Adrenal gland (tissue), 12 donors: ENCODE measurements around the gene NOM1. TPM values are rescaled to one million over a fixed set of nuclear protein-coding genes. Genes with fewer than 3 reads are reported as not detected.
"Not testable (repeated sequence)": the region's sequence is repeated elsewhere in the genome, so short reads cannot be mapped to it uniquely, and the experiment has no call there.

ENCODE experiments used
- DNase-seq, 7 donors: peaks; one replicate each; pipeline ENCODE4 v3.0.0-alpha.2; 2019 to 2020
- H3K27ac ChIP-seq, 5 donors: fragments of 200-600 bp; sonication (generic) in 4 of 5; 1 replicate in 3 of 5; 2 replicates in 2 of 5; pipeline versions ENCODE4 v1.5.1 to v1.8.0; 2016 to 2020; ENCODE audit warnings: mild to moderate bottlenecking in 1 of 5
- H3K27me3 ChIP-seq: fragments of 200-600 bp; 2 replicates; pipeline ENCODE4 v1.8.0; 2021
- H3K36me3 ChIP-seq, 2 donors: fragments of 200-600 bp; replicated peaks in 1 of 2; 1 replicate in 1 of 2; 2 replicates in 1 of 2; pipeline versions ENCODE4 v1.5.1 to v1.8.0; 2018 to 2022
- H3K4me1 ChIP-seq, 2 donors: fragments of 200-600 bp; replicated peaks in 1 of 2; 1 replicate in 1 of 2; 2 replicates in 1 of 2; pipeline versions ENCODE4 v1.5.1 to v1.8.0; 2018 to 2021
- H3K4me3 ChIP-seq, 4 donors: fragments of 200-600 bp; sonication (generic) in 3 of 4; one replicate each; pipeline ENCODE4 v1.5.1; 2016 to 2018
- H3K9me3 ChIP-seq, 3 donors: fragments of 200-600 bp; sonication (generic) in 1 of 3; replicated peaks in 1 of 3; 1 replicate in 2 of 3; 2 replicates in 1 of 3; pipeline versions ENCODE4 v1.5.1 to v1.8.0; 2016 to 2021
- CTCF ChIP-seq, 6 experiments: fragments of 450-650 bp in 4 of 6; fragments of 200-600 bp in 2 of 6; sonication (generic) in 1 of 6; IDR thresholded peaks; 1 replicate in 5 of 6; 2 replicates in 1 of 6; pipeline versions ENCODE4 v1.5.1 to v1.8.0; 2016 to 2021; ENCODE audit warnings: antibody characterized with exemption in 6 of 6, mild to moderate bottlenecking in 2 of 6, moderate library complexity in 1 of 6
- POLR2A ChIP-seq, 2 donors: fragments of 450-650 bp; IDR thresholded peaks; one replicate each; pipeline ENCODE4 v1.6.1; 2017; ENCODE audit warnings: antibody characterized with exemption in 2 of 2, mild to moderate bottlenecking in 2 of 2, moderate library complexity in 1 of 2
- WGBS, 4 donors: extraction: QIAGEN DNeasy Blood & Tissue Kit in 2 of 4; methylation state at CpG; one replicate each; pipeline versions ENCODE4 v1.1.5 to v1.1.7; 2013 to 2017; 5-methylcytosine and 5-hydroxymethylcytosine counted together
- intact Hi-C, 2 donors: fragments of 100-400 bp; cut with DNase I; formaldehyde crosslinking; loops; one replicate each; pipeline versions ENCODE4 v1.14.1 to v1.15.0; 2022 to 2023
- polyA plus RNA-seq, 3 donors: library from polyadenylated mRNA; stranded (reverse); fragments of 200-250 nt in 2 of 3; fragments of 350-450 nt in 1 of 3; fragmentation: Illumina TruSeq in 1 of 3; extraction: RNeasy Lipid Tissue Mini Kit (QIAGEN cat#74804) in 1 of 3; gene quantifications; one replicate each; pipeline ENCODE4 v1.2.3, GENCODE V29; 2013 to 2014
- total RNA-seq, 9 donors: library from RNA; depleted of rRNA in 4 of 9; stranded (reverse); fragments of >200 nt in 4 of 9; fragments of 120-200 nt in 1 of 9; fragmentation: NEBNext Ultra II Directional in 1 of 9; extraction: Animal tissue kit (Norgen Biotek cat#: 25700) in 1 of 9; gene quantifications; one replicate each; pipeline versions ENCODE4 v1.1.0 to v1.2.4, GENCODE V29; 2013 to 2023
- donor health status: healthy with polysubstance abuse.
- donor health status: Bipolar disorder and iron deficiency.
- donor health status: DM: yes; HTN: yes; CAD: no.
- donor health status: DM: no; HTN: no; CAD: no.
- donor health status: DM: no; HTN: no; CAD: no.
- donor health status: DM: yes; HTN: yes; CAD: no.

Gene NOM1
- total and polyA plus RNA-seq, 12 donors: 5.6 to 19.8 (median 14.6) TPM

- 55 to 89% (median 69%) methylated on average over 4 to 6 of the region's 6 CpGs for WGBS, 4 donors
- DNase-seq: peak in 1 of 7 donors; percentile 35
- H3K27ac ChIP-seq: not testable (repeated sequence)
These were observed 27.2 kb upstream of the NOM1 start for GRCh38 chr7:156922304-156922703.

GRCh38 chr7:156925821-156926220 lies 23.7 kb upstream of the NOM1 start:
- H3K4me3 ChIP-seq, H3K9me3 ChIP-seq, H3K36me3 ChIP-seq, DNase-seq, H3K27me3 ChIP-seq, H3K27ac ChIP-seq, H3K4me1 ChIP-seq: not testable (repeated sequence)
- 87 to 97% (median 93%) methylated on average over 3 to 12 of the region's 12 CpGs for WGBS, 4 donors
- intact Hi-C loops: loop anchor here in 1 of 2 donors (10.0 kb wide), 1 partner anchor 1131 kb away; no protein-coding TSS in a partner anchor

More at GRCh38 chr7:156922304-156922703, 27.2 kb upstream of the NOM1 start:
- not testable (repeated sequence) for H3K27me3 ChIP-seq, H3K4me1 ChIP-seq, H3K9me3 ChIP-seq, H3K4me3 ChIP-seq, H3K36me3 ChIP-seq
- intact Hi-C loops: loop anchor here in 1 of 2 donors (10.0 kb wide), 1 partner anchor 1128 kb away; no protein-coding TSS in a partner anchor

- peak in 3 of 7 donors; percentile 14 to 58 (median 49) for DNase-seq
- Histone ChIP-seq H3K27ac (no peak overlapping the region), H3K4me3 (no peak overlapping the region), H3K27me3 (no peaks in the 10 kb centered on the region), H3K9me3 (no peaks in the 10 kb centered on the region), H3K36me3 (no peaks in the 10 kb centered on the region), H3K4me1 (no peaks in the 10 kb centered on the region)
- intact Hi-C loops: loop anchor here in 1 of 2 donors (10.0 kb wide), 1 partner anchor 1133 kb away; no protein-coding TSS in a partner anchor
- WGBS, 4 donors: 69 to 75% (median 72%) methylated on average over 15 to 17 of the region's 17 CpGs
- TF ChIP-seq CTCF (IDR thresholded peaks at IDR 0.05) (no peak), POLR2A (IDR thresholded peaks at IDR 0.05) (no peak)
These were observed 21.7 kb upstream of the NOM1 start for GRCh38 chr7:156927571-156928405.

GRCh38 chr7:156928406-156928747 lies 21.1 kb upstream of the NOM1 start:
- no peaks in the 10 kb centered on the region for H3K36me3 ChIP-seq
- no peaks in the 10 kb centered on the region for H3K27me3 ChIP-seq
- intact Hi-C loops: loop anchor here in 1 of 2 donors (10.0 kb wide), 1 partner anchor 1134 kb away; no protein-coding TSS in a partner anchor
- no peaks in the 10 kb centered on the region for H3K9me3 ChIP-seq
- 30 to 42% (median 30%) methylated on average over 4 to 5 of the region's 5 CpGs for WGBS, 4 donors
- TF ChIP-seq POLR2A (IDR thresholded peaks at IDR 0.05) (no peak), CTCF (IDR thresholded peaks at IDR 0.05) (no peak)
- H3K4me3 ChIP-seq: no peak overlapping the region
- no peaks in the 10 kb centered on the region for H3K4me1 ChIP-seq
- H3K27ac ChIP-seq: no peak overlapping the region
- peak in 1 of 7 donors; percentile 17 for DNase-seq

GRCh38 chr7:156929789-156930539 lies 19.5 kb upstream of the NOM1 start:
- TF ChIP-seq POLR2A (IDR thresholded peaks at IDR 0.05) (no peak), CTCF (IDR thresholded peaks at IDR 0.05) (no peak)
- H3K27me3 ChIP-seq: no peaks in the 10 kb centered on the region
- no peak overlapping the region for H3K27ac ChIP-seq
- 58 to 74% (median 64%) methylated on average over 16 of the region's 16 CpGs for WGBS, 4 donors
- no peak for DNase-seq
- H3K9me3 ChIP-seq: no peaks in the 10 kb centered on the region
- H3K4me1 ChIP-seq: no peaks in the 10 kb centered on the region
- no peaks in the 10 kb centered on the region for H3K36me3 ChIP-seq
- intact Hi-C loops: loop anchor here in 1 of 2 donors (10.0 kb wide), 1 partner anchor 1135 kb away; no protein-coding TSS in a partner anchor
- no peak overlapping the region for H3K4me3 ChIP-seq
